GM20431 (cell line): ENCODE data around the gene FBXL15.
"Not testable (repeated sequence)": the region's sequence is repeated elsewhere in the genome, so short reads cannot be mapped to it uniquely, and the experiment has no call there.

Source experiments
- in situ Hi-C: fragments of 300-500 bp; cut with MseI, MboI; formaldehyde crosslinking; loops from one replicate; pipeline ENCODE4 v1.15.0; 2020; ENCODE audit warnings: low sequenced_read_pairs; ENCODE audit not compliant: unreplicated experiment

Gene FBXL15

DNA sequence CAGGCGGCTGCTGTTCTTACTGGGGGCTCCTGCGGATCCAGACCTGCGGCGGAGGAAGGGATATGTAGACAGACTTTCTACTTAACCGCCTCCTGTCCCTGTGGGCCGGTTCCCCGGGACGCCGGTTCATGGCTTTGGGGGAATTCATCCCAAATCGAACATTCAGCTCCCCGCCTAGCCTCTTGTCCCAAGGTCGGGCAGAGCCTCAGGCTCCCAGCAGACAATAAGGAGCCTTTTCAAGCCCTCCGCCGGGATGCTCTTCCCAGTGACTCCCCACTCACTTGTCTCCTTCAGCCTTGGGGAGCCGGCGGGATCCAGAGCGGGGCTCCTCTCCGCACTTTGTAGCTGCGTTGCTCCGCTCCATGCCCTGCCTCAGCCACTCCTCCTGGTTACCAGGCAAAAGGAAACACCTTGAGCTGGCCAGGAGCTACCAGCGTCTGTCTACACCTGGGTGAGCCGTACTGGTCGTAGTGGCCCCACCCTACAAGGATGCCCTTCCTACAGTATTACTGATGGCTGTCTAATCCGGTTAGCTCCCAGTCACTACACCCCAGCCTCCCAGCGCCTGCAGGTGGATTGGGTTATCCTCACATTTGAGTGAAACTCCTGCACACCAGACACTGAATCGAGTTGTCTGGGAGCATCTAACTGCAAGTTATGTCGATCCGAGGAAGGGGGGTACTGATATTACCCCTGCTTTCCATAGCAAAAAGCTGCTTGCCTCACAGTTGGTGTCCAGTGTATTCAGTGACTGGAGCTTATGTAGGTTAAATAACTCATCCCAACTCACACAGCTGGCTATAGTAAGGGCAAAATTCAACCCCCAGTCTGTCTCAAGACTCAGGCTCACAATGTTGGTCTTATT, 30.7 kb downstream of the FBXL15 start, which contains the start of gene C10orf95:
Gene C10orf95, minus strand, starts transcription at position 439 of the 865 bp plus-strand sequence. CDS start 450 bp downstream, outside the sequence.
- in situ Hi-C loops, result no loop called here

- in situ Hi-C loops, result no loop called here
Observed at GRCh38 chr10:102452672-102453340, 32.2 kb downstream of the FBXL15 start.

DNA sequence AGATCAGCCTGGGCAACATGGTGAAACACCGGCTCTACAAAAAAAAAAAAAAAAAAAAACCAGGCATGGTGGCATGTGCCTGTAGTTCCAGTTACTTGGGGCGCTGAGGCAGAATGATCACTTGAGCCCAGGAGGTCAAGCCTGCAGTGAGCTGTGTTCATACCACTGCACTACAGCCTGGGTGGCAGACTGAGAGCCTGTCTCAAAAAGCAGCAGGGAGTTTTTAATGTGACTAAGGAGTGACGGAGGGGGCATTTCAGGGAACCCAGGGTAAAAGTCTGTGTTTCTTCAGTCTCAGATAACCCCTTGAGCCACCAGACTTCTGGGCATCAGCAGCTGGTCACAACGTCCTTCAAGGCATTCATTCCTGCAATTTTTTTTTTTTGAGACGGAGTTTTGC, 32.9 kb downstream of the FBXL15 start:
- in situ Hi-C loops, result no loop called here

DNA sequence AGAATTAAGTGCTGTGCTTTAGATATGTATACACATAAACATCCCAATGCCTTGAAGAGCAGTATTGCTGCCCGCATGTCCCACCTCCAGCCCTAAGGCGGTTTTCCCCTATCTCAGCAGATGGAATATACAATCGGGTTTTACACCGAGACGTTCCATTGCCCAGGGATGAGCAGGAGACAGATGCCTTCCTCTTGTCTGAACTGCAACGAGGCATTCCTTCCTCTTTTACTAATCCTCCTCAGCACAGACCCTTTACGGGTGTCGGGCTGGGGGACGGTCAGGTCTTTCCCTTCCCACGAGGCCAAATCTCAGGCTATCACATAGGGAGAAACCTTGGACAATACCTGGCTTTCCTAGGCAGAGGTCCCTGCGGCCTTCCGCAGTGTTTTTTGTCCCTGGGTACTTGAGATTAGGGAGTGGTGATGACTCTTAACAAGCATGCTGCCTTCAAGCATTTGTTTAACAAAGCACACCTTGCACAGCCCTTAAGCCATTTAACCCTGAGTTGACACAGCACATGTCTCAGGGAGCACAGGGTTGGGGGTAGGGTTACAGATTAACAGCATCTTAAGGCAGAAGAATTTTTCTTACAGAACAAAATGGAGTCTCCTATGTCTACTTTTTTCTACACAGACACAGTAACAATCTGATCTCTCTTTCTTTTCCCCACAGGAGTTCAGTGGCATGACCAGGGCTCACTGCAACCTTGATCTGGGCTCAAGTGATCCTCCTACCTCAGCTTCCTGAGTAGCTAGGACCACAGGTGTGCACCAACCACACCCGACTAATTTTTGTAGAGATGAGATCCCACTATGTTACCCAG, 34.2 kb downstream of the FBXL15 start:
- in situ Hi-C loops, result not testable (repeated sequence)

GRCh38 chr10:102455893-102456471, 35.3 kb downstream of the FBXL15 start:
- in situ Hi-C loops, result no loop called here

DNA sequence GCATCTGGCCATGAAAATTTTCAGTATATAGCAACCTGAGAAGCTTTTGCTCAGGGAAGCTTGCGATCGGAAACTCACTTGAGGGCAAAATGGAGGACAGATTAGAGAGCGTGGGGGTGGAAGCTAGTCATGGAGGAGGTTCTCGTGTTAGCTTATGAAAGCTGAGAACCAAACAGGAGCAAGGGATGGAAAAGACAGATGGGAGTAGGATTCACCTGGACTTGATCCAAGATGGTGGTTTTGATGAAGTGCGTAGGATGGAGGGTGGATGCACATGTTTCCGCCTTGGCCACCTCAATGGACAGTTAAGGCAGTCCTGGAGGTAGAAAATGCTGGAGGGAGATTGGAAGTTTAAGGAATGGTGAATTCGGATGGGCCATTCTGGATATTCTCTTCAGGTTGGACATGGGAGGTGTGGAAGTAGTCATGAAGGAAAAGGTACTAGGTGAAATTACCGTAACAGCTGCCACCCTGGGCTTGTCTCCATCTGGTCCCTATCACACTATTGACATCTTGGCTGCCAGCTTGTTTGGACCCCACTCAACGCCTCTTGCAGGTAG, 37.0 kb downstream of the FBXL15 start:
- in situ Hi-C loops, result no loop called here

- in situ Hi-C loops, result no loop called here
Observed at GRCh38 chr10:102458656-102459055, 38.0 kb downstream of the FBXL15 start.

DNA sequence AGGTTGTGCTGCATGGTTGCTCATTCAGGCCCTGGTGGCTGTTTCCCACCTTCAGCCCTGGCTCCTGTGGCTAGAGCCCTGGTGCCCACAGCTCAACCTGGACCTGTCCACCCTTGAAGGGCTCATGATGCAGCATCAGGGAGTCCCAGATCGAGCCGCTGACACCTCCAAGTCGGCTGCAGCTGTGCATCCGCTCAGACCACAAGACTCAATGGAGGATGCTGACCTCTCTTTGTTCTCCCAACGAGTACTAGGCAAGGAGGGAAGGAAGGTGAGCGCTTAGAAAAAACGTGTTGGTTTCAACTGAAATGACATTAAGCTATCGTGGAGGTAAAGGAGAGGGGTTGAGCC, 40.2 kb downstream of the FBXL15 start:
- in situ Hi-C loops, result no loop called here

DNA sequence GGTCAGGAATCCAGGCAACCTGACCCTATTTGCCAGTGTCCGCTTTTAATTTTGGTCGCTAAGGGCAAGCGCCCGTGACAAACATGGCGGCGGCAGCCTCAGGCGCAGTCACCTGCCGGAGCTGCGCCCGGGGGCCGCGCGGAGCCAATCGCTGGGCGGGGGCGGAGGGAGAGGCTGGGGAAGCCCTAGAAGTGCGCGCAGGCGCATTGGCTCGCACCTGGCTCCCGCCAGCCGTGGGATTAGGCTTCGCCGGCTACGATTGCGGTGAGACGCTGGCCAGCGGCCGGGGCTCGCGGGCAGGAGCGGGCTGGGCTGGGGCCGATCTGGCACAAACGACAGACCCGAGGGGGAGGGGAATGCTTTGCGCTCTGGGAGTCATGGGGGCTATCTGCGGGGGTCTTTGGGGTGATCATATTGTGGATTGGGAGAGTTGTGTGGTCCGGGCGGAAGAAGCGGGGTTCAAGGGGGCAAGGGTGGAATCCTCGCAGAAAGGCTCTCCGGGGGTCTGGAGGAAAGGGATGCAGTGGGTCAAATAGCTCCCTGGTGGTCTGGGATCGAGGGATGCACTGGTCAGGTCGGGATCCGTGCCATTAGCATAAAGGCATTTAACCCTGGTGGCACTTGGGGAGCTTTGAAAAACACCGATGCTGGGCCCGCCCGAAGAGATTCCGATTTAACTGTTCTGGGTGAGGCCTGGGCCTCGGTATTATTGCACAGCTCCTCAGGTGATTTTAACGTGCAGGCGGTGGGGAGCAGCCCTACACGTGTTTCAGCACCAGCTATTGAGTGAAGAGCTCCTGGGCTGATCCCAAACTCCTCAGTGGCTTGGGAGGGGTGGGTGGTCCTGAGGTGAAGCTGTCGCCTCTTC, 40.8 kb downstream of the FBXL15 start:
- in situ Hi-C loops, result no loop called here

DNA sequence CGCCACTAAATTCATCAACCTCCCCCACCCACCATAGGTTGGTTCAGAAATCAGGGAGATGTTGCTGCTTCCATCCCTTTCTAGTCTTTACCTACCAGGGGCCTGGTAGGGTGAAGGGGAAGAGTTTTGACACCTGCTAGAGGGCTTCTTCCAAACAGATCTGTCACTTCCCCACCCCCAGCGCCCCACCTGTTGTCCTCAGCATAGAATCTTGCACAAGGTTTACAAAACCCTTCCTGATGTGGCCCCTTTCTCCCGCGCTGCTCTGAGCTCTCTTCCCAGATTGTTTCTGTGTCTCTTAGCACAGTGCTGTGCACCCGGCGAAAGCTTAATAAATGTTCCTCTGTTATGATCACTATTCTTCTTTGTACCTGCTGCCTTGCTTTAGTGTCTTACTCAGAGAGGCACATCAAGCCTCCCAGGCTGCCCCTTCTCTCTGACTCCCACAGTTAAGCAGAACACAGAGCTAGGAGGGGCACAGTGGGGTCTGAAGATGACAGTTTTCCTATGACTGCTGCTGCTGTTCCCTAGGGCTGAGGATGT, 41.9 kb downstream of the FBXL15 start:
- in situ Hi-C loops, result no loop called here

GRCh38 chr10:102463983-102464382, 43.3 kb downstream of the FBXL15 start:
- in situ Hi-C loops, result no loop called here

GRCh38 chr10:102465466-102465865, 44.8 kb downstream of the FBXL15 start:
- in situ Hi-C loops, result no loop called here

DNA sequence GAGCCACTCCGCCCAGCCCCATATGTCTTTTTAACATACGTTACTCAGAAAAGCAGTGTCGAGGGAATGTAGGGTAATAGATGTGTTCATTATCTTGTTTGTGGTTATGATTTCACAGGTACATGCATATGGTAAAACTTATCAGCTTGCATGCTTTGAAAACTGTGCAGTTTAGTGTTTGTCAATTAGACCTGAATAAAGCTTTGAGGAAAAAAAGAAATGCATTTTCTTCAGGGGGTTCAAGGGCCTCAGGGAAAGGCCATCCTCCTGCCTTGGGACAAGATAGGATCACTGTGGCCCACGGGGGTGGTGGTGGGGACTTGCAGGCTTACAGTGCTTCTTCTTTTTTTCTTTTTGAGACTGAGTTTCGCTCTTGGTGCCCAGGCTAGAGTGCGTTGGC, 46.7 kb downstream of the FBXL15 start:
- in situ Hi-C loops, result no loop called here

DNA sequence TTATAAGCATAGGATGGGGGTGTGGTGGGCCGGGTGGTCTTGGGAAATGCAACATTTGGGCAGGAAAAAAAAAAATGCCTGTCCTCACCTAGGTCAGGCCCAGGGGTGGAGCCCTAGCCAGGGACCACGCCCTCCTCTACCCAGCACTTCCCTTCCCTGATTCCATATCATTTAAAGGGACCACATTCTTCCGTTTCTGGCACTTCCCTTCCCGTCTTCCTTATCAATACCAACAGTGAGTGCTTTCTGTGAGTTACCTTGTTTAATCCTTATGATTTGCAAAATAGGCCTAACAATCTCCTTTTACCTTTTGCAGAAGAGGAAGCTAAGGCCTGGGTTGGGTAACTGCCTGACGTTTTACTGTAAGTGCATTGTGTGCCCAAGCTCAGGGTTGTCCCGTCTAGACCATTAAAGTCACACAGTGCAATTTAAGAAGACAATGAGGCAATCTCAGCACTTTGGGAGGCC, 47.4 kb downstream of the FBXL15 start:
- in situ Hi-C loops, result no loop called here

GRCh38 chr10:102468683-102469082, 48.0 kb downstream of the FBXL15 start:
- in situ Hi-C loops, result no loop called here

- in situ Hi-C loops, result no loop called here
Observed at GRCh38 chr10:102470579-102471546, 50.2 kb downstream of the FBXL15 start.
